HepG2 (cell line): Measurements from ENCODE around the gene LENEP. TPM values are rescaled to one million over a fixed set of nuclear protein-coding genes. Genes with fewer than 3 reads are reported as not detected.

Source experiments
- DPF2 ChIP-seq: sonication (generic); formaldehyde crosslinking; IDR thresholded peaks from 2 replicates; pipeline ENCODE4 v1.4.0; 2020; ENCODE audit warnings: mild to moderate bottlenecking, low read depth, missing genetic modification reagents, borderline replicate concordance
- GTF3A ChIP-seq: sonication (generic); formaldehyde crosslinking; conservative IDR thresholded peaks from 2 replicates; pipeline ENCODE4 v1.4.0; 2020; ENCODE audit warnings: mild to moderate bottlenecking, missing genetic modification reagents
- KDM2A ChIP-seq: sonication (generic); formaldehyde crosslinking; IDR thresholded peaks from 2 replicates; pipeline ENCODE4 v1.4.0; 2020; ENCODE audit warnings: low read depth, missing genetic modification reagents, borderline replicate concordance
- NONO ChIP-seq, 2 experiments: fragments of 450-650 bp in 1 of 2; sonication (generic) in 1 of 2; formaldehyde crosslinking in 1 of 2; IDR thresholded peaks in 1 of 2; conservative IDR thresholded peaks in 1 of 2; 2 replicates each; pipeline versions ENCODE4 v1.6.1 to v1.8.0; 2017 to 2022; ENCODE audit warnings: mild to moderate bottlenecking in 1 of 2, missing genetic modification reagents in 1 of 2, moderate library complexity in 1 of 2
- SALL2 ChIP-seq: sonication (generic); formaldehyde crosslinking; IDR thresholded peaks from 2 replicates; pipeline ENCODE4 v1.8.1; 2023; ENCODE audit warnings: mild to moderate bottlenecking, missing genetic modification reagents, inconsistent platforms
- SP1 ChIP-seq, 2 experiments: fragments of 450-650 bp in 1 of 2; sonication (generic) in 1 of 2; formaldehyde crosslinking in 1 of 2; IDR thresholded peaks; 2 replicates each; pipeline versions ENCODE4 v1.4.0 to v1.6.1; 2016 to 2020; ENCODE audit warnings: missing genetic modification reagents in 1 of 2
- ZBTB8A ChIP-seq: sonication (generic); formaldehyde crosslinking; IDR thresholded peaks from 2 replicates; pipeline ENCODE4 v1.4.0; 2020; ENCODE audit warnings: mild to moderate bottlenecking, low read depth, missing genetic modification reagents, borderline replicate concordance
- ZNF589 ChIP-seq: sonication (generic); formaldehyde crosslinking; conservative IDR thresholded peaks from 2 replicates; pipeline ENCODE4 v1.8.0; 2022; ENCODE audit warnings: mild to moderate bottlenecking, moderate library complexity, missing genetic modification reagents
- polyA plus RNA-seq, 8 experiments: library from polyadenylated mRNA; depleted of rRNA in 3 of 8; stranded (reverse) in 7 of 8; unstranded in 1 of 8; fragments of >200 nt; fragmentation: Illumina TruSeq in 4 of 8; extraction: Trizol in 4 of 8; gene quantifications; 2 replicates each; pipeline versions ENCODE4 v1.2.1 to v1.2.3, GENCODE V29; 2011 to 2016; ENCODE audit warnings: low read depth in 4 of 8, missing spikeins in 1 of 8, mixed read lengths in 1 of 8; ENCODE audit not compliant: insufficient read depth in 1 of 8
- total RNA-seq, 5 experiments: library from RNA; depleted of rRNA; stranded (reverse); fragments of >200 nt; fragmentation: Illumina TruSeq; extraction: Trizol; gene quantifications; 2 replicates each; pipeline ENCODE4 v1.2.3, GENCODE V29; 2016; ENCODE audit warnings: low read depth in 1 of 5
- TF ChIP-seq, protein P1 (sequence below): sonication (generic); formaldehyde crosslinking; IDR thresholded peaks from 2 replicates; pipeline ENCODE4 v1.4.0; 2020; ENCODE audit warnings: missing genetic modification reagents
- TF ChIP-seq, protein P2 (sequence below): sonication (generic); formaldehyde crosslinking; IDR thresholded peaks from 2 replicates; pipeline ENCODE4 v1.5.0; 2020; ENCODE audit warnings: missing genetic modification reagents, mild to moderate bottlenecking, borderline replicate concordance
- TF ChIP-seq, protein P3 (sequence below): sonication (generic); formaldehyde crosslinking; IDR thresholded peaks from 2 replicates; pipeline ENCODE4 v1.5.0; 2020; ENCODE audit warnings: missing genetic modification reagents
- TF ChIP-seq, protein P4 (sequence below): IDR thresholded peaks from 2 replicates; pipeline ENCODE4 v1.6.1; 2012; ENCODE audit warnings: low read length, improper control_type of control experiment
- TF ChIP-seq, protein P5 (sequence below): sonication (generic); formaldehyde crosslinking; IDR thresholded peaks from 2 replicates; pipeline ENCODE4 v1.9.0; 2021; ENCODE audit warnings: missing genetic modification reagents, borderline replicate concordance

LENEP gene
- total and polyA plus RNA-seq, 2 of the 13 experiments (the other 11 are each of a cell fraction or from before 2014, with no cell fraction given) = 0.29 TPM; not detected in 1

DNA sequence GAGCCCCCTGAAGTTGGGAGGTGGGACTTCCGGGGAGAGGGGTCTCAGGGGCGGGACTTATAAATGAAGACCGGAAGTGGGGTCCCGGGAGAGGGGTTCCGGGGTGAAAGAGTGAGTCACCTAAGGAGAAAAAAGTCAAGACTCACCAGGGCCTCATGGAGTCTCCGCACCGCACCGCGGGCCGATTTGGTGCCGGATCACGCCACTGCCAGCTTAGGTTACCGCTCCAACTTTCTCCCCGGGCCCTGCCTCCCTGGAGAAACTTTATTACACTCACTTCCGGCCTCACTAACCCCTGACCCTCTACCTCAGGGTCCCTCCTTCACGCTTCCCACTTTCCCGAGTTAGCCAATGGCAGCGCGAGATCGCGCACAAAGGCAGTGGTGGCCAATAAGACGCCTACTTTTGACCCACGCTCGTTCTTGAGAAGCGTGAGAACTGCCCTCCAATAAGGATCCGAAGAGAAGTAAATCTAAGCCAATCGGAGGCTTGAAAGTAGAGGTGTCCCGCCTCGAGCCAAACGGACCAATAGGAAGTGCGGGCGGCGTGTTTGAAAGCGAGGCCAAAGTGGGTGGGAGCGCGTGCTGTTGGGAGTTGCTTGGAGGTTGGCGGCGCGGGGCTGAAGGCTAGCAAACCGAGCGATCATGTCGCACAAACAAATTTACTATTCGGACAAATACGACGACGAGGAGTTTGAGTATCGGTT lies 19.1 kb upstream of the LENEP start, which contains the start of gene CKS1B (continued):
- TF ChIP-seq, protein P1, sequence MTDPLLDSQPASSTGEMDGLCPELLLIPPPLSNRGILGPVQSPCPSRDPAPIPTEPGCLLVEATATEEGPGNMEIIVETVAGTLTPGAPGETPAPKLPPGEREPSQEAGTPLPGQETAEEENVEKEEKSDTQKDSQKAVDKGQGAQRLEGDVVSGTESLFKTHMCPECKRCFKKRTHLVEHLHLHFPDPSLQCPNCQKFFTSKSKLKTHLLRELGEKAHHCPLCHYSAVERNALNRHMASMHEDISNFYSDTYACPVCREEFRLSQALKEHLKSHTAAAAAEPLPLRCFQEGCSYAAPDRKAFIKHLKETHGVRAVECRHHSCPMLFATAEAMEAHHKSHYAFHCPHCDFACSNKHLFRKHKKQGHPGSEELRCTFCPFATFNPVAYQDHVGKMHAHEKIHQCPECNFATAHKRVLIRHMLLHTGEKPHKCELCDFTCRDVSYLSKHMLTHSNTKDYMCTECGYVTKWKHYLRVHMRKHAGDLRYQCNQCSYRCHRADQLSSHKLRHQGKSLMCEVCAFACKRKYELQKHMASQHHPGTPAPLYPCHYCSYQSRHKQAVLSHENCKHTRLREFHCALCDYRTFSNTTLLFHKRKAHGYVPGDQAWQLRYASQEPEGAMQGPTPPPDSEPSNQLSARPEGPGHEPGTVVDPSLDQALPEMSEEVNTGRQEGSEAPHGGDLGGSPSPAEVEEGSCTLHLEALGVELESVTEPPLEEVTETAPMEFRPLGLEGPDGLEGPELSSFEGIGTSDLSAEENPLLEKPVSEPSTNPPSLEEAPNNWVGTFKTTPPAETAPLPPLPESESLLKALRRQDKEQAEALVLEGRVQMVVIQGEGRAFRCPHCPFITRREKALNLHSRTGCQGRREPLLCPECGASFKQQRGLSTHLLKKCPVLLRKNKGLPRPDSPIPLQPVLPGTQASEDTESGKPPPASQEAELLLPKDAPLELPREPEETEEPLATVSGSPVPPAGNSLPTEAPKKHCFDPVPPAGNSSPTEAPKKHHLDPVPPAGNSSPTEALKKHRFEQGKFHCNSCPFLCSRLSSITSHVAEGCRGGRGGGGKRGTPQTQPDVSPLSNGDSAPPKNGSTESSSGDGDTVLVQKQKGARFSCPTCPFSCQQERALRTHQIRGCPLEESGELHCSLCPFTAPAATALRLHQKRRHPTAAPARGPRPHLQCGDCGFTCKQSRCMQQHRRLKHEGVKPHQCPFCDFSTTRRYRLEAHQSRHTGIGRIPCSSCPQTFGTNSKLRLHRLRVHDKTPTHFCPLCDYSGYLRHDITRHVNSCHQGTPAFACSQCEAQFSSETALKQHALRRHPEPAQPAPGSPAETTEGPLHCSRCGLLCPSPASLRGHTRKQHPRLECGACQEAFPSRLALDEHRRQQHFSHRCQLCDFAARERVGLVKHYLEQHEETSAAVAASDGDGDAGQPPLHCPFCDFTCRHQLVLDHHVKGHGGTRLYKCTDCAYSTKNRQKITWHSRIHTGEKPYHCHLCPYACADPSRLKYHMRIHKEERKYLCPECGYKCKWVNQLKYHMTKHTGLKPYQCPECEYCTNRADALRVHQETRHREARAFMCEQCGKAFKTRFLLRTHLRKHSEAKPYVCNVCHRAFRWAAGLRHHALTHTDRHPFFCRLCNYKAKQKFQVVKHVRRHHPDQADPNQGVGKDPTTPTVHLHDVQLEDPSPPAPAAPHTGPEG (CRISPR knock-in tag) = no peak
- TF ChIP-seq ZNF589 = no peak
- no peak for TF ChIP-seq SP1 (IDR thresholded peaks at IDR 0.05)
- 0 out of 2 replicates have a peak, but pooled peaks have one; percentile 56 for TF ChIP-seq SP1 (CRISPR knock-in tag; IDR thresholded peaks at IDR 0.05)
- TF ChIP-seq, protein P2, sequence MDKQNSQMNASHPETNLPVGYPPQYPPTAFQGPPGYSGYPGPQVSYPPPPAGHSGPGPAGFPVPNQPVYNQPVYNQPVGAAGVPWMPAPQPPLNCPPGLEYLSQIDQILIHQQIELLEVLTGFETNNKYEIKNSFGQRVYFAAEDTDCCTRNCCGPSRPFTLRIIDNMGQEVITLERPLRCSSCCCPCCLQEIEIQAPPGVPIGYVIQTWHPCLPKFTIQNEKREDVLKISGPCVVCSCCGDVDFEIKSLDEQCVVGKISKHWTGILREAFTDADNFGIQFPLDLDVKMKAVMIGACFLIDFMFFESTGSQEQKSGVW = no peak
- TF ChIP-seq, protein P3, sequence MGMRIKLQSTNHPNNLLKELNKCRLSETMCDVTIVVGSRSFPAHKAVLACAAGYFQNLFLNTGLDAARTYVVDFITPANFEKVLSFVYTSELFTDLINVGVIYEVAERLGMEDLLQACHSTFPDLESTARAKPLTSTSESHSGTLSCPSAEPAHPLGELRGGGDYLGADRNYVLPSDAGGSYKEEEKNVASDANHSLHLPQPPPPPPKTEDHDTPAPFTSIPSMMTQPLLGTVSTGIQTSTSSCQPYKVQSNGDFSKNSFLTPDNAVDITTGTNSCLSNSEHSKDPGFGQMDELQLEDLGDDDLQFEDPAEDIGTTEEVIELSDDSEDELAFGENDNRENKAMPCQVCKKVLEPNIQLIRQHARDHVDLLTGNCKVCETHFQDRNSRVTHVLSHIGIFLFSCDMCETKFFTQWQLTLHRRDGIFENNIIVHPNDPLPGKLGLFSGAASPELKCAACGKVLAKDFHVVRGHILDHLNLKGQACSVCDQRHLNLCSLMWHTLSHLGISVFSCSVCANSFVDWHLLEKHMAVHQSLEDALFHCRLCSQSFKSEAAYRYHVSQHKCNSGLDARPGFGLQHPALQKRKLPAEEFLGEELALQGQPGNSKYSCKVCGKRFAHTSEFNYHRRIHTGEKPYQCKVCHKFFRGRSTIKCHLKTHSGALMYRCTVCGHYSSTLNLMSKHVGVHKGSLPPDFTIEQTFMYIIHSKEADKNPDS (CRISPR knock-in tag) = no peak
- no peak for TF ChIP-seq GTF3A
- TF ChIP-seq, protein P4, sequence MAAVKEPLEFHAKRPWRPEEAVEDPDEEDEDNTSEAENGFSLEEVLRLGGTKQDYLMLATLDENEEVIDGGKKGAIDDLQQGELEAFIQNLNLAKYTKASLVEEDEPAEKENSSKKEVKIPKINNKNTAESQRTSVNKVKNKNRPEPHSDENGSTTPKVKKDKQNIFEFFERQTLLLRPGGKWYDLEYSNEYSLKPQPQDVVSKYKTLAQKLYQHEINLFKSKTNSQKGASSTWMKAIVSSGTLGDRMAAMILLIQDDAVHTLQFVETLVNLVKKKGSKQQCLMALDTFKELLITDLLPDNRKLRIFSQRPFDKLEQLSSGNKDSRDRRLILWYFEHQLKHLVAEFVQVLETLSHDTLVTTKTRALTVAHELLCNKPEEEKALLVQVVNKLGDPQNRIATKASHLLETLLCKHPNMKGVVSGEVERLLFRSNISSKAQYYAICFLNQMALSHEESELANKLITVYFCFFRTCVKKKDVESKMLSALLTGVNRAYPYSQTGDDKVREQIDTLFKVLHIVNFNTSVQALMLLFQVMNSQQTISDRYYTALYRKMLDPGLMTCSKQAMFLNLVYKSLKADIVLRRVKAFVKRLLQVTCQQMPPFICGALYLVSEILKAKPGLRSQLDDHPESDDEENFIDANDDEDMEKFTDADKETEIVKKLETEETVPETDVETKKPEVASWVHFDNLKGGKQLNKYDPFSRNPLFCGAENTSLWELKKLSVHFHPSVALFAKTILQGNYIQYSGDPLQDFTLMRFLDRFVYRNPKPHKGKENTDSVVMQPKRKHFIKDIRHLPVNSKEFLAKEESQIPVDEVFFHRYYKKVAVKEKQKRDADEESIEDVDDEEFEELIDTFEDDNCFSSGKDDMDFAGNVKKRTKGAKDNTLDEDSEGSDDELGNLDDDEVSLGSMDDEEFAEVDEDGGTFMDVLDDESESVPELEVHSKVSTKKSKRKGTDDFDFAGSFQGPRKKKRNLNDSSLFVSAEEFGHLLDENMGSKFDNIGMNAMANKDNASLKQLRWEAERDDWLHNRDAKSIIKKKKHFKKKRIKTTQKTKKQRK = peak; percentile 65
- TF ChIP-seq DPF2 (CRISPR knock-in tag) = no peak
- peak; percentile 42; the same call in 1 of the 2 replicates for TF ChIP-seq KDM2A (CRISPR knock-in tag)
- TF ChIP-seq, protein P5, sequence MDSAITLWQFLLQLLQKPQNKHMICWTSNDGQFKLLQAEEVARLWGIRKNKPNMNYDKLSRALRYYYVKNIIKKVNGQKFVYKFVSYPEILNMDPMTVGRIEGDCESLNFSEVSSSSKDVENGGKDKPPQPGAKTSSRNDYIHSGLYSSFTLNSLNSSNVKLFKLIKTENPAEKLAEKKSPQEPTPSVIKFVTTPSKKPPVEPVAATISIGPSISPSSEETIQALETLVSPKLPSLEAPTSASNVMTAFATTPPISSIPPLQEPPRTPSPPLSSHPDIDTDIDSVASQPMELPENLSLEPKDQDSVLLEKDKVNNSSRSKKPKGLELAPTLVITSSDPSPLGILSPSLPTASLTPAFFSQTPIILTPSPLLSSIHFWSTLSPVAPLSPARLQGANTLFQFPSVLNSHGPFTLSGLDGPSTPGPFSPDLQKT (CRISPR knock-in tag) = no peak
- no peak for TF ChIP-seq ZBTB8A (CRISPR knock-in tag)
- no peak for TF ChIP-seq NONO (IDR thresholded peaks at IDR 0.05)
- peak; percentile 60 for TF ChIP-seq NONO (CRISPR knock-in tag; conservative IDR thresholded peaks at IDR 0.05)
- TF ChIP-seq SALL2 (CRISPR knock-in tag) = no peak
